ENCODE measurements around the gene COL4A1.

Gene COL4A1

GRCh38 chr13:110233951-110234280, 73.0 kb downstream of the COL4A1 start:
- DNase-seq (ENCODE audit: low read depth, low spot score) = no peak
- Histone ChIP-seq H3K4me1 (ENCODE audit: insufficient read depth, insufficient read length) (no peaks in the 10 kb centered on the region), H3K9ac (ENCODE audit: insufficient read length, low read depth) (no peak overlapping the region), H3K27me3 (ENCODE audit: insufficient read depth, insufficient read length) (no peaks in the 10 kb centered on the region), H3K9me3 (ENCODE audit: insufficient read depth, low read length) (no peaks in the 10 kb centered on the region), H3K4me3 (ENCODE audit: insufficient read length, low read depth) (no peak overlapping the region), H3K36me3 (ENCODE audit: insufficient read depth, insufficient read length, low read length) (peaks cover 12% of the 10 kb centered on the region)
- TF ChIP-seq SUZ12 (IDR thresholded peaks at IDR 0.05; ENCODE audit: extremely low read depth, insufficient read depth, insufficient read length) = no peak

- Histone ChIP-seq H3K36me3 (ENCODE audit: insufficient read depth, insufficient read length, low read length) (peaks cover 12% of the 10 kb centered on the region), H3K27me3 (ENCODE audit: insufficient read depth, insufficient read length) (no peaks in the 10 kb centered on the region), H3K9me3 (ENCODE audit: insufficient read depth, low read length) (no peaks in the 10 kb centered on the region), H3K4me3 (ENCODE audit: insufficient read length, low read depth) (no peak overlapping the region), H3K9ac (ENCODE audit: insufficient read length, low read depth) (no peak overlapping the region), H3K4me1 (ENCODE audit: insufficient read depth, insufficient read length) (no peaks in the 10 kb centered on the region)
- DNase-seq (ENCODE audit: low read depth, low spot score) = no peak
- no peak for TF ChIP-seq SUZ12 (IDR thresholded peaks at IDR 0.05; ENCODE audit: extremely low read depth, insufficient read depth, insufficient read length)
- no peak for TF ChIP-seq ZNF274 (IDR thresholded peaks at IDR 0.05; ENCODE audit: low read depth, low read length)
- TF ChIP-seq YY1 (IDR thresholded peaks at IDR 0.05; ENCODE audit: insufficient read depth, insufficient read length) = no peak
Measured at GRCh38 chr13:110233181-110233950, 73.6 kb downstream of the COL4A1 start.

GRCh38 chr13:110232756-110233155, 74.2 kb downstream of the COL4A1 start:
- Histone ChIP-seq H3K4me3 (ENCODE audit: insufficient read length, low read depth) (no peak overlapping the region), H3K4me1 (ENCODE audit: insufficient read depth, insufficient read length) (no peaks in the 10 kb centered on the region), H3K9ac (ENCODE audit: insufficient read length, low read depth) (no peak overlapping the region), H3K36me3 (ENCODE audit: insufficient read depth, insufficient read length, low read length) (peaks cover 12% of the 10 kb centered on the region), H3K27me3 (ENCODE audit: insufficient read depth, insufficient read length) (no peaks in the 10 kb centered on the region), H3K9me3 (ENCODE audit: insufficient read depth, low read length) (no peaks in the 10 kb centered on the region)
- no peak for DNase-seq (ENCODE audit: low read depth, low spot score)
- TF ChIP-seq YY1 (IDR thresholded peaks at IDR 0.05; ENCODE audit: insufficient read depth, insufficient read length) (no peak), ZNF274 (IDR thresholded peaks at IDR 0.05; ENCODE audit: low read depth, low read length) (no peak), SUZ12 (IDR thresholded peaks at IDR 0.05; ENCODE audit: extremely low read depth, insufficient read depth, insufficient read length) (no peak)

- H3K9me3 ChIP-seq (ENCODE audit: insufficient read depth, low read length) = no peaks in the 10 kb centered on the region
- DNase-seq (ENCODE audit: low read depth, low spot score) = no peak
- H3K27me3 ChIP-seq (ENCODE audit: insufficient read depth, insufficient read length) = no peaks in the 10 kb centered on the region
- no peaks in the 10 kb centered on the region for H3K4me1 ChIP-seq (ENCODE audit: insufficient read depth, insufficient read length)
- H3K36me3 ChIP-seq (ENCODE audit: insufficient read depth, insufficient read length, low read length) = peaks cover 12% of the 10 kb centered on the region
- H3K9ac ChIP-seq (ENCODE audit: insufficient read length, low read depth) = no peak overlapping the region
- no peak overlapping the region for H3K4me3 ChIP-seq (ENCODE audit: insufficient read length, low read depth)
- no peak for TF ChIP-seq ZNF274 (IDR thresholded peaks at IDR 0.05; ENCODE audit: low read depth, low read length)
- no peak for TF ChIP-seq SUZ12 (IDR thresholded peaks at IDR 0.05; ENCODE audit: extremely low read depth, insufficient read depth, insufficient read length)
- no peak for TF ChIP-seq YY1 (IDR thresholded peaks at IDR 0.05; ENCODE audit: insufficient read depth, insufficient read length)
Measured at GRCh38 chr13:110232142-110232541, 74.8 kb downstream of the COL4A1 start.

- DNase-seq (ENCODE audit: low read depth, low spot score) = no peak
- TF ChIP-seq SUZ12 (IDR thresholded peaks at IDR 0.05; ENCODE audit: extremely low read depth, insufficient read depth, insufficient read length) (no peak), ZNF274 (IDR thresholded peaks at IDR 0.05; ENCODE audit: low read depth, low read length) (no peak), YY1 (IDR thresholded peaks at IDR 0.05; ENCODE audit: insufficient read depth, insufficient read length) (no peak)
- H3K27me3 ChIP-seq (ENCODE audit: insufficient read depth, insufficient read length) = no peaks in the 10 kb centered on the region
- peaks cover 5% of the 10 kb centered on the region for H3K36me3 ChIP-seq (ENCODE audit: insufficient read depth, insufficient read length, low read length)
- H3K9ac ChIP-seq (ENCODE audit: insufficient read length, low read depth) = no peak overlapping the region
- H3K4me1 ChIP-seq (ENCODE audit: insufficient read depth, insufficient read length) = no peaks in the 10 kb centered on the region
- no peaks in the 10 kb centered on the region for H3K9me3 ChIP-seq (ENCODE audit: insufficient read depth, low read length)
- no peak overlapping the region for H3K4me3 ChIP-seq (ENCODE audit: insufficient read length, low read depth)
Measured at GRCh38 chr13:110231348-110232047, 75.5 kb downstream of the COL4A1 start.

GRCh38 chr13:110230661-110231347, 76.2 kb downstream of the COL4A1 start:
- Histone ChIP-seq H3K27me3 (ENCODE audit: insufficient read depth, insufficient read length) (no peaks in the 10 kb centered on the region), H3K36me3 (ENCODE audit: insufficient read depth, insufficient read length, low read length) (peaks cover 3% of the 10 kb centered on the region), H3K4me1 (ENCODE audit: insufficient read depth, insufficient read length) (no peaks in the 10 kb centered on the region), H3K9ac (ENCODE audit: insufficient read length, low read depth) (no peak overlapping the region), H3K4me3 (ENCODE audit: insufficient read length, low read depth) (no peak overlapping the region), H3K9me3 (ENCODE audit: insufficient read depth, low read length) (no peaks in the 10 kb centered on the region)
- DNase-seq (ENCODE audit: low read depth, low spot score) = no peak
- TF ChIP-seq ZNF274 (IDR thresholded peaks at IDR 0.05; ENCODE audit: low read depth, low read length) (no peak), SUZ12 (IDR thresholded peaks at IDR 0.05; ENCODE audit: extremely low read depth, insufficient read depth, insufficient read length) (no peak), YY1 (IDR thresholded peaks at IDR 0.05; ENCODE audit: insufficient read depth, insufficient read length) (no peak)

- Histone ChIP-seq H3K27me3 (ENCODE audit: insufficient read depth, insufficient read length) (no peaks in the 10 kb centered on the region), H3K9ac (ENCODE audit: insufficient read length, low read depth) (no peak overlapping the region), H3K9me3 (ENCODE audit: insufficient read depth, low read length) (no peaks in the 10 kb centered on the region), H3K36me3 (ENCODE audit: insufficient read depth, insufficient read length, low read length) (peaks cover 3% of the 10 kb centered on the region), H3K4me3 (ENCODE audit: insufficient read length, low read depth) (no peak overlapping the region), H3K4me1 (ENCODE audit: insufficient read depth, insufficient read length) (no peaks in the 10 kb centered on the region)
- DNase-seq (ENCODE audit: low read depth, low spot score) = no peak
- no peak for TF ChIP-seq SUZ12 (IDR thresholded peaks at IDR 0.05; ENCODE audit: extremely low read depth, insufficient read depth, insufficient read length)
- no peak for TF ChIP-seq YY1 (IDR thresholded peaks at IDR 0.05; ENCODE audit: insufficient read depth, insufficient read length)
- TF ChIP-seq ZNF274 (IDR thresholded peaks at IDR 0.05; ENCODE audit: low read depth, low read length) = no peak
Measured at GRCh38 chr13:110229905-110230563, 76.9 kb downstream of the COL4A1 start.
